T-helper 17 cell (primary cell): ENCODE data around the gene RBMS3. TPM values are rescaled to one million over a fixed set of nuclear protein-coding genes. Genes with fewer than 3 reads are reported as not detected.
"Not testable (repeated sequence)": the region's sequence is repeated elsewhere in the genome, so short reads cannot be mapped to it uniquely, and the experiment has no call there.

Source experiments
- ATAC-seq: fragments of 150-1000 bp; cut with Tn5 transposase; 2 replicates; pipeline ENCODE4 v1.10.0; 2021; ENCODE audit warnings: mild to moderate bottlenecking, moderate library complexity
- DNase-seq, 3 donors: peaks; one replicate each; pipeline versions ENCODE4 v3.0.0 to v3.0.0-alpha.2; 2020 to 2021
- H3K9me3 ChIP-seq: one replicate; pipeline ENCODE4 v1.7.0; 2013; ENCODE audit warnings: low read length, mild to moderate bottlenecking; ENCODE audit not compliant: control insufficient read depth, poor library complexity, severe bottlenecking
- H3K27ac Mint-ChIP-seq: one replicate; pipeline ENCODE4 v1.8.0; 2022; ENCODE audit warnings: mild to moderate bottlenecking, moderate library complexity, mixed read lengths
- H3K27me3 Mint-ChIP-seq: one replicate; pipeline ENCODE4 v1.8.0; 2022; ENCODE audit warnings: mixed read lengths
- H3K36me3 Mint-ChIP-seq: one replicate; pipeline ENCODE4 v1.8.0; 2022; ENCODE audit warnings: low read depth, mixed read lengths
- H3K4me1 Mint-ChIP-seq: one replicate; pipeline ENCODE4 v1.8.0; 2022; ENCODE audit warnings: mild to moderate bottlenecking, mixed read lengths
- H3K4me3 Mint-ChIP-seq: one replicate; pipeline ENCODE4 v1.8.0; 2022; ENCODE audit warnings: mild to moderate bottlenecking, moderate library complexity, mixed read lengths
- total RNA-seq, 4 donors: library from RNA in 2 of 4; stranded (reverse) in 2 of 4; gene quantifications; one replicate each; pipeline ENCODE4 v1.2.3 and lab custom pipeline; 2022 to 2026

The RBMS3 gene
- total RNA-seq (1 to 10 TPM in 1 of 2 donors, under 1 TPM in 1; 0.37 to 1.7 TPM), total RNA-seq (lab: John Stamatoyannopoulos, UW) (0.12 to 0.98 reads per million in 2 donors)

DNA sequence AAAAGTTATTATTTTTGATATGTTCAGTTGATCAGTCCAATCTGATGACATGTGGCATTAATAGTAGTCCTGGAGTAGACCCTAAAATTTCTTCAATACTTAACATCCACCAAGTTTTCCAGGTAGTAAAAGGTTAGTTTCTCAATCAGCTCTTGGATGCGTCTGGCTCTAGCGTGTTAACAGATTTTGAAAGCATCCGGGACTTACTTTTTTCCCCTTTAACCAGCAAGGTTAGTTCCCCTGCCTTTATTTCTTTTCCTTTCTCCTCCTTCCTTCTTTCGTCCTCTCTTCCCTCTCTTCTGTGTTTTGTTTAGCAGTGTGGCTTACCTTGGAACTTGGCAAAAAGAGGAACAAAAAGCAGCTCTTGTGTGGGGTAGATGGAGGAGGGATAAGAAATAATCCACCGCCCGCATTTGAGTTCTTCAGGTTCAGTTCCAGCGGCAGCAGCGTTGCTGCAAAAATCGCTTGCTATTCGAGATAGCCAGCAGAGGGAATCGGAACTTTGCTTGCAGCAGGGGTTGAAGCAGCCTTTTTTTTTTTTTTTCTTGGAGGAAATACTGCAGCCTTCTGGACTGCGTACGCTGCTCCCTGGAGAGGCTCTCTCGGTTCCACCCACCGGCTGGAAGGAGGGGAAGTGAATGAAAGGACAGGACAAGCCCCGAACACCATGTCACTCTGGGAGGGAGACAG is at the start of gene RBMS3:
Gene RBMS3 (plus strand): TSS at position 668 of the 690 bp plus-strand sequence.
- no peaks in the 10 kb centered on the region for H3K9me3 ChIP-seq
- peaks cover 26% of the 10 kb centered on the region for H3K27me3 Mint-ChIP-seq
- ATAC-seq, result no peak
- H3K36me3 Mint-ChIP-seq, result no peaks in the 10 kb centered on the region
- peak within 1 kb of the TSS; percentile 83 for H3K27ac Mint-ChIP-seq
- peaks cover 15% of the 10 kb centered on the region for H3K4me1 Mint-ChIP-seq
- no peak for DNase-seq
- peak within 1 kb of the TSS; percentile 76 for H3K4me3 Mint-ChIP-seq

DNA sequence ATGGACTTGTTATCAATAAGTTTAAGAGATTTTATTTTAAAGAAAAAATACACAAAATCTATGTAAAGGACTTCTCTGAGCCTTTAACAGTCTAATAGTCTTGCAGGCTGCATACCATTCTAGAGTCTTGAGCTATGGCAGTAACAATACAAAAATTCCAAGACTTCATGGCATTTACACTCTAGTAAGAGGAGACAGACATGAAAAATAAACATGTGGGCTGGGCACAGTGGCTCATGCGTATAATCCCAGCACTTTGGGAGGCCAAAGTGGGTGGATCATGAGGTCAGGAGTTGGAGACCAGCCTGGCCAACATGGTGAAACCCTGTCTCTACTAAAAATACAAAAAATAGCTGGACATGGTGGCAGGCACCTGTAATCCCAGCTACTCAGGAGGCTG is 47.7 kb upstream of the RBMS3 start:
- not testable (repeated sequence) for H3K9me3 ChIP-seq, H3K4me1 Mint-ChIP-seq, ATAC-seq, H3K27me3 Mint-ChIP-seq, DNase-seq, H3K4me3 Mint-ChIP-seq, H3K36me3 Mint-ChIP-seq, H3K27ac Mint-ChIP-seq

DNA sequence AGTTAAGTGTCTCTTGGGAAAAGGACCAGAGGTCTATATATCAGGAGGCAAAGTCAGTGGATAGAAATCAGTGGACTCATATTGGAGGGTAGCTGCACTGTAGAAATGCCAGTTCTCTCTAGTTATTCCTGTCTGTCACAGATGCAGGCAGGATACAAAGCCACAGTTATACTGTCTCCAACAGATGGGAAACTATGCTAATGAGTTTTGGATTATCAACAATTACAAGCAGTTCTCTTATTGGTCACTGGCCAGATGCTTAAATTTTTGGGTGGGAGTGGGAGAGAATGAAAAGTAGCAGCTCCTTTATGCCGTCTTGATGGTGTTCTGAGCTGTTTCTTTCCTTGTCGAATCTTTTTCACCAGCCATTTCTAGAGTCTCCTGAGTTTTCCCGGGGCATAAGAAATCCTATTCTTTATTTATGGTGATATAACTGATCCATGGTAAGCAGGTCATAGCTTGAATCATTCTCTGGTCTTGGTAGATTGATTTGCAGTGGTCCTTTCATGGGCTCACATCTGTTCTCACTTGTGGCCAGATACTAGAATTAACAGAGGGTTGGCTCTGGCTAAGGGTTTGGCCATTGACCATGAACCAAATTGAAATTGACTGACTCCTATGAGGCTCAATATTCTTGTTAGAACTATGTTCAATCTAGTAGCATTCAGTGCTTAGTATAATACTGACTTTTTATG is 44.6 kb upstream of the RBMS3 start:
- DNase-seq (no peak), ATAC-seq (no peak)
- H3K4me1 Mint-ChIP-seq, result no peaks in the 10 kb centered on the region
- H3K4me3 Mint-ChIP-seq, result no peak overlapping the region
- H3K27me3 Mint-ChIP-seq, result no peaks in the 10 kb centered on the region
- no peaks in the 10 kb centered on the region for H3K9me3 ChIP-seq
- no peak overlapping the region for H3K27ac Mint-ChIP-seq
- H3K36me3 Mint-ChIP-seq, result no peaks in the 10 kb centered on the region

GRCh38 chr3:29239376-29239775 is 41.5 kb upstream of the RBMS3 start:
- Mint-ChIP-seq H3K36me3 (no peaks in the 10 kb centered on the region), H3K4me1 (no peaks in the 10 kb centered on the region), H3K27ac (no peak overlapping the region), H3K4me3 (no peak overlapping the region), H3K27me3 (no peaks in the 10 kb centered on the region)
- DNase-seq, result no peak
- no peaks in the 10 kb centered on the region for H3K9me3 ChIP-seq
- ATAC-seq, result no peak

- no peak overlapping the region for H3K27ac Mint-ChIP-seq
- no peak for ATAC-seq
- no peak for DNase-seq
- no peaks in the 10 kb centered on the region for H3K9me3 ChIP-seq
- H3K27me3 Mint-ChIP-seq, result no peaks in the 10 kb centered on the region
- H3K36me3 Mint-ChIP-seq, result no peaks in the 10 kb centered on the region
- H3K4me1 Mint-ChIP-seq, result no peaks in the 10 kb centered on the region
- H3K4me3 Mint-ChIP-seq, result no peak overlapping the region
Measured at GRCh38 chr3:29240248-29240647, 40.6 kb upstream of the RBMS3 start.

- H3K36me3 Mint-ChIP-seq, result no peaks in the 10 kb centered on the region
- H3K27me3 Mint-ChIP-seq, result no peaks in the 10 kb centered on the region
- no peak overlapping the region for H3K4me3 Mint-ChIP-seq
- ATAC-seq (no peak), DNase-seq (no peak)
- no peak overlapping the region for H3K27ac Mint-ChIP-seq
- no peaks in the 10 kb centered on the region for H3K4me1 Mint-ChIP-seq
- no peaks in the 10 kb centered on the region for H3K9me3 ChIP-seq
Measured at GRCh38 chr3:29240887-29241286, 40.0 kb upstream of the RBMS3 start.

DNA sequence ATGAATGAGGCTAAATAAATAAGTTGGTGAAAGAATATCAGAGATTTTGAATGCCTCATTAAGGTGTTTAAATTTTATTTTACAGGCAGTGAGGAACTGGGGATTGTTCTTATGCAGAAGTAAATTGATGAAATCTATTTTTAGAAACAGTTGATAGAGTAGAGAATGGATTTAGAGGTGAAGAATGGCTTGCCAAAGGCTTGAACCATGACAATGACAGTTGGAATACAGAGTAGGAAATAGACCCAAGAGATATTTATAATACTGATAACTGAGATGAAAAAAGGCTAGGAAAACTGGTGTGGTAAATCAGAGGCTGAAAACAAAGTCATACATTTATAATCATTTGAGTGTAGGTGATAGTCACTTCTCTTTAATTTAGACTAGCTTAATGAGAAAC is 39.0 kb upstream of the RBMS3 start:
- Mint-ChIP-seq H3K4me3 (no peak overlapping the region), H3K27ac (no peak overlapping the region), H3K4me1 (no peaks in the 10 kb centered on the region), H3K36me3 (no peaks in the 10 kb centered on the region), H3K27me3 (no peaks in the 10 kb centered on the region)
- DNase-seq, result no peak
- no peak for ATAC-seq
- no peaks in the 10 kb centered on the region for H3K9me3 ChIP-seq

- H3K9me3 ChIP-seq, result no peaks in the 10 kb centered on the region
- H3K27me3 Mint-ChIP-seq, result no peaks in the 10 kb centered on the region
- H3K4me3 Mint-ChIP-seq, result no peak overlapping the region
- ATAC-seq, result no peak
- no peak for DNase-seq
- no peaks in the 10 kb centered on the region for H3K4me1 Mint-ChIP-seq
- H3K36me3 Mint-ChIP-seq, result no peaks in the 10 kb centered on the region
- H3K27ac Mint-ChIP-seq, result no peak overlapping the region
Measured at GRCh38 chr3:29242296-29242695, 38.6 kb upstream of the RBMS3 start.

- DNase-seq (no peak), ATAC-seq (no peak)
- Mint-ChIP-seq H3K4me3 (no peak overlapping the region), H3K36me3 (no peaks in the 10 kb centered on the region), H3K27me3 (no peaks in the 10 kb centered on the region), H3K27ac (no peak overlapping the region), H3K4me1 (no peaks in the 10 kb centered on the region)
- H3K9me3 ChIP-seq, result no peaks in the 10 kb centered on the region
Measured at GRCh38 chr3:29245441-29245840, 35.4 kb upstream of the RBMS3 start.

DNA sequence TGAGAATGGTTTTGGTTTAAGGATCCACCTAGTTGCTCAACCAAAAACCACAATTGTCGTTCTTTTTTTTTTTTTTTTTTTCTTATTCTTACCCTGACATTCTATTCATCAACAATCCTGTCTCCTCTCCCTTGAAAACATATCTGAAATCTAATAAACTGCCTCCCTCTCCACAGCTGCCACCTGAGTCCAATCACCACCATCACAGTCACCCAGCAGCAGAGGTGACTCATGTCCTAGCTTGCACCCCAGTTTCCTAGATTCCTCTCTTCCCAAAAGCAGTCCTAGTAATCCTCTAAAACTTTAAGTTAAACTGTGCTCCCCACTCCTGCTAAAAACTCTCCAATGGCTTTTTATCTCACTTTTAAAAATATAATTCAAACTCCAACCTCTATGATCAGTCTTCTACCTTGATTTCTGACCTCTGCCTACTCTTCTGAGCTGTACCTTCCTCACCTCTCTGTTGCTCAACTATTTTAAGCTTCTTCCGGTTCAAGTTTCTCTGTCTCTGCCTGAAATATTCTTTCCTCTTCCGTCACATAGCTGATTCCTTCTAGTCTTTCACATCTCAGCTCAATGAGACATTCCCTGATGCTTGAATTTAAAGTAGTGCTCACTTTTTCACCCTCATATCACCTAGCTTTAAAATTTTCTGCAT is 33.7 kb upstream of the RBMS3 start:
- Mint-ChIP-seq H3K36me3 (no peaks in the 10 kb centered on the region), H3K4me3 (no peak overlapping the region), H3K27ac (no peak overlapping the region), H3K27me3 (no peaks in the 10 kb centered on the region), H3K4me1 (no peaks in the 10 kb centered on the region)
- DNase-seq (no peak), ATAC-seq (no peak)
- no peaks in the 10 kb centered on the region for H3K9me3 ChIP-seq

GRCh38 chr3:29249829-29250345 is 31.0 kb upstream of the RBMS3 start:
- H3K9me3 ChIP-seq, result no peaks in the 10 kb centered on the region
- no peak overlapping the region for H3K27ac Mint-ChIP-seq
- no peaks in the 10 kb centered on the region for H3K27me3 Mint-ChIP-seq
- no peak for ATAC-seq
- DNase-seq, result no peak
- no peaks in the 10 kb centered on the region for H3K4me1 Mint-ChIP-seq
- no peaks in the 10 kb centered on the region for H3K36me3 Mint-ChIP-seq
- no peak overlapping the region for H3K4me3 Mint-ChIP-seq

- Mint-ChIP-seq H3K4me3 (no peak overlapping the region), H3K27ac (no peak overlapping the region), H3K27me3 (no peaks in the 10 kb centered on the region), H3K36me3 (no peaks in the 10 kb centered on the region), H3K4me1 (no peaks in the 10 kb centered on the region)
- ATAC-seq (no peak), DNase-seq (no peak)
- no peaks in the 10 kb centered on the region for H3K9me3 ChIP-seq
Measured at GRCh38 chr3:29255854-29256696, 24.8 kb upstream of the RBMS3 start.

DNA sequence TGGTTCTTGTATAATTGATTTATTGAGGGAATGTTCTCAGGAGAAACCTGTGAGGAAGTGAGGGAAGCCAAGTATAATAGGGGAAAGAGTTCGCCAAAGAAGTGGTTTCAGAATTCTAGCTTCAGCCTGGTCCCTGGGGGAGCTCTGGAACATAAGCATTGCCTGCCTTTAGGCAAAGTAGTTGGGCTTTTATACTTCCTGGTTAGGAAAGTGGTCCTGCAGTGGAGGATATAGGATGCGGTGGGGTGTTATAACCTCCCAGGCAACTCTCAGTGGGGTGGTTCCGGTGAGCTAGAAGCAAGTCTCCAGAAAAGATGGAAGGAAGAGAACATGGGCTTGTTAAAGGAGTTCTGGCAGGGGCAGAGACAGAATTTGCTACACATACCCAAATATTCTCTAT is 22.7 kb upstream of the RBMS3 start:
- Mint-ChIP-seq H3K36me3 (no peaks in the 10 kb centered on the region), H3K4me1 (no peaks in the 10 kb centered on the region), H3K27ac (no peak overlapping the region), H3K4me3 (no peak overlapping the region), H3K27me3 (no peaks in the 10 kb centered on the region)
- no peak for ATAC-seq
- DNase-seq, result no peak
- H3K9me3 ChIP-seq, result no peaks in the 10 kb centered on the region
